ENCODE measurements around the gene ZNF556. TPM values are rescaled to one million over a fixed set of nuclear protein-coding genes. Genes with fewer than 3 reads are reported as not detected.

The ZNF556 gene
- total RNA-seq, 1 experiment from 2014 or later: not detected

GRCh38 chr19:2906631-2907195 lies 39.6 kb downstream of the ZNF556 start:
- ChIA-PET CTCF (no interaction called here), POLR2A (no interaction called here), RAD21 (ENCODE audit: low non-redundant PET in 1 of 2, low total read pairs in 2 of 2, uncharacterized antibody in 2 of 2, unreplicated experiment in 2 of 2) (no interaction called here)
- H3K27ac ChIP-seq (ENCODE audit: low read depth, low read length): no peak overlapping the region
- H2AFZ ChIP-seq (ENCODE audit: low read depth, low read length, poor library complexity, severe bottlenecking): no peak overlapping the region
- H3K27me3 ChIP-seq (ENCODE audit: insufficient read depth, low read length): no peaks in the 10 kb centered on the region
- 0 out of 2 replicates have a peak, but pooled peaks cover 3% of the 10 kb centered on the region for H4K20me1 ChIP-seq (ENCODE audit: insufficient read depth)
- intact Hi-C loops (cut with micrococcal nuclease): no loop called here
- DNase-seq (ENCODE audit: low read depth, low spot score) (no peak), ATAC-seq (no peak)
- H3K4me1 ChIP-seq (ENCODE audit: control insufficient read depth in 1 of 2, insufficient read depth in 2 of 2, low read length in 2 of 2): peaks cover 4 to 13% of the 10 kb centered on the region in 2 experiments; a peak in 3 of 4 replicates
- TF ChIP-seq, protein P1, sequence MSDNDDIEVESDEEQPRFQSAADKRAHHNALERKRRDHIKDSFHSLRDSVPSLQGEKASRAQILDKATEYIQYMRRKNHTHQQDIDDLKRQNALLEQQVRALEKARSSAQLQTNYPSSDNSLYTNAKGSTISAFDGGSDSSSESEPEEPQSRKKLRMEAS (IDR thresholded peaks at IDR 0.05): no peak
- TF ChIP-seq ZNF274 (IDR thresholded peaks at IDR 0.05; ENCODE audit: low read depth, low read length): no peak
- no peak for TF ChIP-seq ZFX (IDR thresholded peaks at IDR 0.05)
- no peak for TF ChIP-seq JUND (IDR thresholded peaks at IDR 0.05)
- no peak for TF ChIP-seq EGR1 (IDR thresholded peaks at IDR 0.05; ENCODE audit: low read depth)
- TF ChIP-seq SIN3A (IDR thresholded peaks at IDR 0.05; ENCODE audit: low read depth): no peak
- no peak for TF ChIP-seq EZH2phosphoT487 (IDR thresholded peaks at IDR 0.05; ENCODE audit: borderline replicate concordance)
- TF ChIP-seq TCF7L2 (IDR thresholded peaks at IDR 0.05; ENCODE audit: borderline replicate concordance, extremely low read depth, insufficient read depth, insufficient read length): no peak
- TF ChIP-seq SP1 (IDR thresholded peaks at IDR 0.05; ENCODE audit: low read depth): no peak
- no peaks in the 10 kb centered on the region for H3K9me2 ChIP-seq (ENCODE audit: insufficient read depth)
- H3K4me3 ChIP-seq (replicated peaks in 1 of 2; ENCODE audit: low read depth in 1 of 2, low read length in 2 of 2): no peak overlapping the region
- H3K9ac ChIP-seq (ENCODE audit: low read length): no peak overlapping the region
- H3K9me3 ChIP-seq (ENCODE audit: control insufficient read depth in 1 of 2, insufficient read depth in 1 of 2, low read depth in 1 of 2, low read length in 2 of 2): no peaks in the 10 kb centered on the region
- H3K36me3 ChIP-seq (ENCODE audit: control insufficient read depth in 1 of 2, insufficient read depth in 2 of 2, low read length in 2 of 2): peaks cover 0 to 2% of the 10 kb centered on the region in 2 experiments; a peak in 1 of 4 replicates
- H3K4me2 ChIP-seq (ENCODE audit: low read length): no peak overlapping the region
- peaks cover 82% of the 10 kb centered on the region for H3K79me2 ChIP-seq (ENCODE audit: insufficient read depth, low read length)
- no TSS peak for BruUV-seq (replicated peaks)

DNA sequence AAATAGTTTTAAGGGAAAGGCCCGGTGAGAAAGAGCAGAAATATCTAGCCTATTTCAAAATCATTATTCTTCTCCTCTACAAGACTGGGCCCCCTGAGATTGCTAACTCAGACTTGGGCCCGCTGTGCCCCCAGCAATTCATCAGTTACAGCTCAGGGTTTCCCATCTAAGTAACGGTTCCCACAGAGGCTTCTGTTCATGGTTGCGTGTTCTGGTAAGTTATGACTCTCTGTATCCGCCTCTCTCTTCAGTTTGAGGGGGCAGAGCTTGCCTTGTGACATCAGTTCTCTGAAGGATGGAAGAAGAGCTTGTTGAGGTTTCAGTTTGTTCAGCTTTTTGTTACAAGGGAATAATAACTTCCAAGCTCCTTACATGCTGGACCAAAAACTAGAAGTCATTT lies 45.2 kb downstream of the ZNF556 start:
- TF ChIP-seq ZNF274 (IDR thresholded peaks at IDR 0.05; ENCODE audit: low read depth, low read length): no peak
- no peak for TF ChIP-seq ELF1 (IDR thresholded peaks at IDR 0.05; ENCODE audit: borderline replicate concordance, low read depth)
- no peak for TF ChIP-seq EZH2 (IDR thresholded peaks at IDR 0.05)
- TF ChIP-seq YY1 (IDR thresholded peaks at IDR 0.05; ENCODE audit: extremely low read depth, insufficient replicate concordance, low read depth, low read length): no peak
- TF ChIP-seq RAD21 (IDR thresholded peaks at IDR 0.05; ENCODE audit: low read depth): no peak
- TF ChIP-seq POLR2AphosphoS5 (IDR thresholded peaks at IDR 0.05; ENCODE audit: low read depth, low read length): no peak
- TF ChIP-seq POLR2A (IDR thresholded peaks at IDR 0.05; ENCODE audit: borderline replicate concordance, extremely low read depth, insufficient read depth, insufficient read length): no peak
- TF ChIP-seq EGR1 (IDR thresholded peaks at IDR 0.05; ENCODE audit: low read depth): no peak
- TF ChIP-seq TCF7L2 (IDR thresholded peaks at IDR 0.05; ENCODE audit: borderline replicate concordance, extremely low read depth, insufficient read depth, insufficient read length): no peak
- no peak for TF ChIP-seq CBX3 (IDR thresholded peaks at IDR 0.05; ENCODE audit: low read depth)
- DNase-seq (ENCODE audit: low read depth, low spot score) (no peak), ATAC-seq (no peak)
- H4K20me1 ChIP-seq (ENCODE audit: insufficient read depth): 0 out of 2 replicates have a peak, but pooled peaks cover 3% of the 10 kb centered on the region
- no TSS peak for BruUV-seq (replicated peaks)
- H3K4me1 ChIP-seq (ENCODE audit: control insufficient read depth in 1 of 2, insufficient read depth in 2 of 2, low read length in 2 of 2): peaks cover 0 to 6% of the 10 kb centered on the region in 2 experiments; a peak in 2 of 4 replicates
- H3K27me3 ChIP-seq (ENCODE audit: insufficient read depth, low read length): no peaks in the 10 kb centered on the region
- H3K4me2 ChIP-seq (ENCODE audit: low read length): no peak overlapping the region
- H3K9me2 ChIP-seq (ENCODE audit: insufficient read depth): no peaks in the 10 kb centered on the region
- H3K79me2 ChIP-seq (ENCODE audit: insufficient read depth, low read length): peaks cover 68% of the 10 kb centered on the region
- no peak overlapping the region for H3K9ac ChIP-seq (ENCODE audit: low read length)
- CTCF ChIA-PET: interaction anchor here (1.0 kb wide), 1 partner anchor 24 kb away, joined by 4 read pairs; no protein-coding TSS in a partner anchor
- intact Hi-C loops (cut with micrococcal nuclease): no loop called here
- RAD21 ChIA-PET (ENCODE audit: low non-redundant PET in 1 of 2, low total read pairs in 2 of 2, uncharacterized antibody in 2 of 2, unreplicated experiment in 2 of 2): no interaction called here
- POLR2A ChIA-PET: no interaction called here
- no peak overlapping the region for H3K27ac ChIP-seq (ENCODE audit: low read depth, low read length)
- H2AFZ ChIP-seq (ENCODE audit: low read depth, low read length, poor library complexity, severe bottlenecking): no peak overlapping the region
- peaks cover 10 to 40% of the 10 kb centered on the region in 2 experiments for H3K36me3 ChIP-seq (ENCODE audit: control insufficient read depth in 1 of 2, insufficient read depth in 2 of 2, low read length in 2 of 2)
- H3K9me3 ChIP-seq (ENCODE audit: control insufficient read depth in 1 of 2, insufficient read depth in 1 of 2, low read depth in 1 of 2, low read length in 2 of 2): peaks cover 8 to 25% of the 10 kb centered on the region in 2 experiments; a peak in 3 of 4 replicates
- H3K4me3 ChIP-seq (replicated peaks in 1 of 2; ENCODE audit: low read depth in 1 of 2, low read length in 2 of 2): no peak overlapping the region

All from HCT116 (cell line).